C1 segment of cervical spinal cord (tissue), 14 donors: ENCODE measurements around the gene FKBP1B.
"Not testable (repeated sequence)": the region's sequence is repeated elsewhere in the genome, so short reads cannot be mapped to it uniquely, and the experiment has no call there.

ENCODE experiments used
- DNase-seq, 14 donors: peaks; one replicate each; lab custom pipeline; 2025; lab: John Stamatoyannopoulos, UW

The FKBP1B gene

DNA sequence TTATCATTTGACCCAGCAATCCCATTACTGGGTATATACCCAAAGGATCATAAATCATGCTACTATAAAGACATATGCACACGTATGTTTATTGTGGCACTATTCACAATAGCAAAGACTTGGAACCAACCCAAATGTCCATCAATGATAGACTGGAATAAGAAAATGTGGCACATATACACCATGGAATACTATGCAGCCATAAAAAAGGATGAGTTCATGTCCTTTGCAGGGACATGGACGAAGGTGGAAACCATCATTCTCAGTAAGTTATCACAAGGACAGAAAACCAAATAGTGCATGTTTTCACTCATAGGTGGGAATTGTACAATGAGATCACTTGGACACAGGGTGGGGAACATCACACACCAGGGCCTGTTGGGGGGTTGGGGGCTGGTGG is 51.2 kb downstream of the FKBP1B start:
- not testable (repeated sequence) for DNase-seq

- no peak for DNase-seq
These were observed 52.5 kb downstream of the FKBP1B start for GRCh38 chr2:24101992-24102391.

GRCh38 chr2:24102677-24103076 is 53.1 kb downstream of the FKBP1B start:
- no peak for DNase-seq

DNA sequence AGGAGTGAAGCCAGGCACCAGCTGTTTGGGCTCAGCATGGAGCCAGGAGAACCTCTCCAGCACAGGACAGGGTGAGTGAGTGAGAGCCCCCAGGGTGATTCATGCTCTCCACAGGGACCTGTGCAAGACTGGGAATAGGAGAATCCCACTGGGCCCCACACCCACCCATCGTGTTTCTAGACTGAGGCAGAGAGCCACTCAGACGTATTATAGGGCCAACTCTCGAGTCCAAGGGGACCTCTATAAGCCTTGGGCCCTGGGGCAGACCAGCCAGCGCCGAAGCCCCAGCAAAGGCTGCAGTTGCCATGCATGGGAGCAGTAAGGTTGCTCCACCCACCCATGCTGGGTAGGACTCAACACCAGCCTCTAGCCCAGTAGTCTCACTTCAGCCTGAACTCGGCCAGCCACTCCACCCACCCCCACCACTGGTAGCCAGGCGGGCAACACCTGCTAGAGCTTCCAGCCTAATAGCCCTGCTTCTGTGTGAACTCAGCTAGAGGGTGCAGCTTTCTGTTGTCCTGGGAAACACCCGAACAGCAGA is 54.6 kb downstream of the FKBP1B start:
- no peak for DNase-seq

DNA sequence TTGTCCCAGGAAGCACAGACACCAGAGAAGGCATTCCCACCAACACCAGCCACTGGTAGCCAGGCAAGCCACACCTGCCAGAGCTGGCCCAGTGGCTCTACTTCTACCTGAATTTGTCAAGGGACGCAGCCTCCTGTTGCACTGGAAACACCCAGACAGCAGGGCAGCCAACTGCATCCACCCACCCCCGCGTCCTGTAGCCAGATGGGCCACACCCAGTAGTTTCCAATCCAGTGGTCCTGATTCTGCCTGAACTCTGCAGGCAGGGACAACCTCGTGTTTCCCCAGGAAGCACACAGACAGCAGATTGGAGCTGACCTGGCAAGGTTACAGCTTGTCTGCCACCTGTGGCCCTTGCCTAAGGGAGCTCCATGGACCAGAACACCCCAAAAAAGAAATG is 55.4 kb downstream of the FKBP1B start:
- DNase-seq, result no peak

GRCh38 chr2:24105816-24106215 is 56.3 kb downstream of the FKBP1B start:
- no peak for DNase-seq

DNA sequence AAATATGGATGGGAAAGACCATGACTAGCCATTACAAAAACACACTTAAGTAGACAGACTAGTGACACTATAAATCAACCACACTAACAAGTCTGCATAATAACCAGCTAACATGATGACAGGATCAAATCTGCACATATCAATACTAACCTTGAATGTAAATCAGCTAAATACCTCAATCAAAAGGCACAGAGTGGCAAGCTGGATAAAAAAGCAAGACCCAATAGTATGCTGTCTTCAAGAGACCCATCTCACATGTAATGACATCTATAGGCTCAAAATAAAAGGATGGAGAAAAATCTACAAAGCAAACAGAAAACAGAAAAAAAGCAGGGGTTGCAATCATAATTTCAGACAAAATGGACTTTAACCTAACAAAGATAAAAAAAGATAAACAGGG is 57.2 kb downstream of the FKBP1B start:
- no peak for DNase-seq

GRCh38 chr2:24107336-24107735 is 57.8 kb downstream of the FKBP1B start:
- DNase-seq, result no peak

DNA sequence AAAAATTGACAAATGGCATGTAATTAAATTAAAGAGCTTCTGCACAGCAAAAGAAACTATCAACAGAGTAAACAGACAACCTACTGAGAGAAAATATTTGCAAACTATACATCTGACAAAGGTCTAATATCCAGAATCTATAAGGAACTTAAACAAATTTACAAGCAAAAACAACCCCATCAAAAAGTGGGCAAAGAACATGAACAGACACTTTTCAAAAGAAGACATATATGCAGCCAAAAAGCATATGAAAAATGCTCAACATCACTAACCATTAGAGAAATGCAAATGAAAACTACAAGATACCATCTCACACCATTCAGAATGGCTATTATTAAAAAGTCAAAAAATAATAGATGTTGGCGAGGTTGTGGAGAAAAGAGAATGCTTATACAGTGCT is 59.9 kb downstream of the FKBP1B start:
- DNase-seq, result not testable (repeated sequence)

GRCh38 chr2:24110660-24111303 is 61.2 kb downstream of the FKBP1B start:
- no peak for DNase-seq

- DNase-seq, result no peak
These were observed 61.9 kb downstream of the FKBP1B start for GRCh38 chr2:24111407-24111901.
